Measurements from ENCODE around the gene ETV1. TPM values are rescaled to one million over a fixed set of nuclear protein-coding genes. Genes with fewer than 3 reads are reported as not detected.

The ETV1 gene
- total RNA-seq, result 6.5 and 8.2 TPM in 2 replicates

GRCh38 chr7:13989126-13989948, at the start of gene ETV1:
Gene ETV1, minus strand, starts transcription at chr7:13989666. Its CDS starts 614 bp downstream, at chr7:13989052.

Measured in mammary microvascular endothelial cell (primary cell).